NCI-H1105 treated with DMSO at 0.1 percent for 48 hours (cell line): ENCODE results near the gene PDE7B.
"Not testable (repeated sequence)": the region's sequence is repeated elsewhere in the genome, so short reads cannot be mapped to it uniquely, and the experiment has no call there.

ENCODE experiments used
- DNase-seq: peaks from one replicate; lab custom pipeline; 2025; lab: John Stamatoyannopoulos, UW

Gene PDE7B

DNA sequence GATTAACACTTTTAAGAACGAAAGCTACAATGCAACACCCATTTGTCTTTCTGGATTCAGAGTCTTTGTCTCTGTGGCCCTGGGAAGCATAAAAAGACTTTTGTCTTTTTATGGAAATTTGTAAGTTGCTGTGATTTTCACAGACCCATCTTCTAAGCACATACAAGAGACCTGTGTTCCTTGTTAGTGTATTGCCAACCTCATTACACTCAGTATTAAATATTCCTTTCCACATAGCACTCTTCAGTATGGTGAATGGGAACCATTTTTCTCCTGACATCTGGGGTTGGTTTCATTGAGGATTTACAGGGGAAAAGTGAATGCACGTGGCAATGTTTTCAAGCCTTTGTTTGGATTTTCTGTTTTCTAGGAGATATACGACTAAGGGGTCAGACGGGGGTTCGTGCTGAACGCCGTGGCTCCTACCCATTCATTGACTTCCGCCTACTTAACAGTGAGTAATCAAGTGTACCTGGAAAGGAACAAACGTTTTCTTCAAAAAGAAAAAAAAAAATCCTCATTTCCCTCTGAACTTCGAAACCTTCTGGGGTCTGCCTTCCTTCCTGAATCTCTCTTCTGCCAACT is 257.0 kb downstream of the PDE7B start:
- no peak for DNase-seq

DNA sequence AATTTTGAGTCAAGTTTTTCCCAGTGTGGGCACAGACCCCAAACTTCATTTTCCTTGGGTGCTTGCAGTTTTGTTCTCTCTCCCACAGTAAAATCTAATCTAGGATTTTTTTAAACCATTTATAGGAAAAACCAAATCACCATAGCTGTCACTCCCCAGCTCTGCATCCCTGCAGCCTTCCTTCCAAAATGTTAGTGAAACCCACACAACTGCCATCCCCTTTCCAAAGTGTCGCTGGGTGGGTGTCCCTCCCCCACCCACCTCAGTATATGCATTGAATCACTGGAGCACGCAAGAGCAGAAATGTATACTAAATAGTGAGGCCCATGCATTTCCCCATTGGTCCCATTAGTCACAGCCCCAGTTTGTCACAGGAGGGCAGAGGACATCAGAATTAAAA is 260.3 kb downstream of the PDE7B start:
- no peak for DNase-seq

DNA sequence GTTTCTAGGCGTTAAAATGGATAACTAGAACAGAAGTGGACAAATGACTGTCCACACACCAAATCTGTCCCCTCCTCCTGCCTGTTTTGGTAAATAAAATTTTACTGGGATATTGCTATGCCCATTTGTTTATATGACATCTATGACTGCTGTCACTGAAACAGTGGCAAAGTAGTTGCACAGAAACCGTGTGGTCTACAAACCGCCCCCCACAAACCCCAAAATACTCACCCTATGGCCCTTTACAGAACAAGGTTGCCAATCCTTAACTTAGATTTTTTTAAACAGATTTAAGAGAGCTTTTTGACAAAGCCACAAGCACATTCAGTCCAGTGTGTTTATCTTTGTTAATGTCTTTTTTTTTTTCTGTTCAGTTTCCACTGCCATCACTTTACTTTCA is 260.8 kb downstream of the PDE7B start:
- no peak for DNase-seq

DNA sequence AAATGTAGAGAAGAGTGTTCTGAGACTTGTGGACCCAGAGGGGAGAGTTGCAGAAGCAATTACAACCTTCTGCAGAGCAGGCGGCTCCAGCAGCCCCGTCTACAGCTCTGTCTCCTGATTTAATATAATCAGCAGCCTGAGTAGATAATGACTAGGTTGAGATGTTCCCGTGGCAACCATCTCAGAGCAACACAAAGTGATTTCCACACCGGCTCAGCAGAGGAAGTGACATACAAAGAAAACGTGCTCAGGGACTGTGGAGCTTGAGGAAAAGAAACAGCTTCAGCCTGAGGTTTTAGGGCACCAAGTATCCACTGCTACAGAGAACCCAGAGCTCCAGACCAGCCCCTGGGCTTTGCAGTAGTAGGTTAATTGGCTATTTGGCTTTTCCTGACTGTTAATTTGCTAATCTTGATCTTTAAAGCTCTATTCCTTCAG is 262.3 kb downstream of the PDE7B start:
- peak; percentile 98 for DNase-seq

DNA sequence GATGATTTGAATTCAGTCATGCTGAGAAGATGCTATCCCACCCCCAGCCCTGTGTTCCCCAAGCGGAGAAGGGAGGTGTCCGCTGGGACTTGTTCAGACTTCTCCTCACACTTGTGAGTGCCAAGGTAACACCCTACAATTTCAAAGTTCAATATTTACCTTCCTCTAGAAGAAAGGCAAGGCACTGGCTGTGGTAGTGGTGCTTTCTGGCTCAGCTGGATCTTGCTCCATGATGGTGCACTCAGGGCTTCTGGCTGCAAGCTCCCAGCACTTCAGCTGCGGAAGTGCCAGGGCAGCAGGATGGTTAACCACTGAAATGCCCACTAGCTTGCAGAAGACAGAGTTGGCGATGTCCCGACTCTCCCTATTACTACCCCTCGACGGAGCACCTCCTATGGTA is 263.2 kb downstream of the PDE7B start:
- DNase-seq = peak; percentile 87

DNA sequence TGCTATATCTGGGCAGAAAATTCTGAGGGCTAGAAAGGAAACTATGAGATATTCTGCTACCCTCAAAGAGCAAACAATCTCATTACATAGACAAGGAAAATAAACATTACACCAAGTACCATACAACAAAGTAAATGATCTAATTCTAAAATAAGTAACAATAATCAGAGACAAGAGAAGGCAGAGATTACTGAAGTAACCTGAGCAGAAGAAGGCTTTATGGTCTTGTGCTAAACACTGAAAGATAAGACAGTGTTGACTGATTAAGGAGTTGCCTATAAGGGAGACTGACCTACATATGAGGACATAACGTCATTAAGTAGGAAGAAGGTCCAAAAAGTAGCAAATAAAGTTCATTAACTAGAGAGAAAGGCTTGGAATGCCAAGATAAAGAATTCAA is 264.4 kb downstream of the PDE7B start:
- DNase-seq = no peak

DNA sequence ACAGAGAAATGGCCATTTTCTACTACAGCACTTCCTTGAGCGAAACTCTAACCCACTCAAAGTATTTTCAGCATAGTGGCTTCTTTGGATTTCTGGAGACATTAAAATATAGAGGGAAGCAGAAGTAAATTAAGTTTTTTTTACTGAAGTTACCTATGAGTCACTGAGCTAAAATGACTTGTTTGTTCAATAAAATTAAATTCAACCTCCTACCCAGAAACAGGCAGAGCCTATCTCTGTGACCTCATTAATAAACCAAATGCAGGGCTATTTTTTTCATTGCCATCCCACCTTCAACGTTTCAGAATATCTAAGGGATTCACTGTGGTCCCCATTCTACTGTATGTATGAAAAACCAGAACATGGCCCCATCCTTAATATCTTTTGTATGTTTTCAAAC is 265.6 kb downstream of the PDE7B start:
- no peak for DNase-seq

DNA sequence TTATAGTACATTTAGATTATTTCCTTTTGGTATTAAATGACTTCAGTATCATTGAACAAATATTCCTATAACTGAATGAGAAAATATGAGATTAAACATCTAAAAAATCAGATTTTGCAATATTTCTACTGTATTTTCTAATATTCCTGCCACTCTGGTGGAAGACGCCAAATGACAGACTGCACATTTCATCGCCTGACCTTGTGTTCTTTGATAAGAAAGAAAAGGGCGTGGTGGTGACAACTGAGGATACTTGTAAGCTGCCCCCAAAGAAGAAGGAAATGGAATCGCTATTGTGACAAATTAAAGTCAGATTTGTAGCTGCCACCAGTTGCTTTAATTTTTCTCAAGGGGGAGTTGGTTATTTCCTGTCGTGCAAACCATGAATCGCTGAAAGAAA is 267.3 kb downstream of the PDE7B start:
- DNase-seq = no peak

DNA sequence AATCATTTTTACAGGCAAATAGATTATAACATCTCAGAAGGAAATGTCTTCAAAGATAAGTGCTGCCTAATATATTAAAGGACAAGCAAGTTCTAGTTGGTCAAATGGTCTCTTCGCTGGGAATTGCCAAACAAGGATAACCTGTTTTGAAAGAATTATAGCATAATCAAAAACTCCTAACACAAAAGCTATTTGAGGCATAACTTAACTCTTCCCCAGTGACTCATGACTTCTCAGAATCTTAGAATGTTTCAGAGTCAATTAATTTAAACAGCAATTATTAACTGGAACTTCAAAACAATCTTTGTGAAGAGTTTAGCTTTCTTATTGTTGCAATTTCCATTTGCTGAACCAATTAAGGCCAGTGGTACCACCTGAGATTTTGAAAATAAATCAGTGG is 272.0 kb downstream of the PDE7B start:
- DNase-seq = no peak

DNA sequence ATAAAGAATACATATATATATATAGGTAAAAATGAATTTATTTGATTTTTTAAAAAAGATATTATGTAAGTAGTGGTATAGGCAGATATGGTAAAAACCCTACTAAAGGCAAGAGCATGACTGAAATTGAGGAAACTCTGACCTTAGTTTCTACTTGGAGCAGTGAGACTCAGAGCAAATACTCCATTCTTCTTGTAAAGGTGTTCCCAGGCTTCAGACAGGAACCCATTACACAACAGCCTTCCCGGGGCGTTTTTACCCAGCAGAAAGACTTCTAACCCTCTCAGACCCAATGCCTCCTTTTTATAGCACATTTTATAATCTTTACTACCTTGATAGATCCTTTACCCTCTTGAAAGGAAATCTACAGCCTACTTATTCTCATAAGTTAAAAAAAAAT is 274.1 kb downstream of the PDE7B start:
- no peak for DNase-seq

DNA sequence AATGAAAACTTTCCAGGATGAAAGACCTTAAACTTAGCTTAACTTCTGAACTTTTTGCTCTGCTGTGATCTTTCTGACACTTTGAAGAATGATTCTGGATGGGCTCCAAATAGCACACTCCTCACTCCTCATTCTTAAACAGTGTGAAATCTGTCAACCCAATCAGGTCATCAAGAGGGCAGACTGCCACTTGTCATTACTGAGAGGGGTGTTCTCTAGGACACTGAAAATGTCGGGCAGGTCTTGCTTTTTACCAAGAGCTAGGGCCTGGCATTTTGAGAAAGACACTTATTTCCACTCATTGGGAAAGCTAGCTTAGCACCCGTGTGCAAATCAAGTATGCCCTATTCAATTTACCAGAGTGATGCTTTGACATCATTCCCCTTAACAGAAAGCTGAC is 276.4 kb downstream of the PDE7B start:
- DNase-seq = no peak

DNA sequence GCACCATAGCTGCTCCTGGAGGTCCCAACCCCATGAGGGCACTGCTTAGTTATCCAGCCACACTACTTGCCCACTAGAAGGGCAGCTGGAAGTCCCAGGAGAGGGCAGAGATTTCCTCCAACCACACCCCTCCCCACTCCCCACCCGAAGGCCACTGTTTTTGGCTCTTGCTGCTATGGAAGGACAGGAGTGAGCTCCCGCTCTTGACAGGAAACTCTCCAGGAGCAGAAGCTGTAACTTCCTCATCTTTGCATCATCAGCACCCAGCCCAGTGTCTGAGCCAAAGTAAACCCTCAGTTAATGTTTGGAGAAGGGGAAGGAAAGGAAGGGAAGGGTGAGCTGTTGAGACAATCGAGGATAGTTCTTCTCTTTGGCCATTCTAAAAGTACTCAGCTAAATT is 277.9 kb downstream of the PDE7B start:
- no peak for DNase-seq

DNA sequence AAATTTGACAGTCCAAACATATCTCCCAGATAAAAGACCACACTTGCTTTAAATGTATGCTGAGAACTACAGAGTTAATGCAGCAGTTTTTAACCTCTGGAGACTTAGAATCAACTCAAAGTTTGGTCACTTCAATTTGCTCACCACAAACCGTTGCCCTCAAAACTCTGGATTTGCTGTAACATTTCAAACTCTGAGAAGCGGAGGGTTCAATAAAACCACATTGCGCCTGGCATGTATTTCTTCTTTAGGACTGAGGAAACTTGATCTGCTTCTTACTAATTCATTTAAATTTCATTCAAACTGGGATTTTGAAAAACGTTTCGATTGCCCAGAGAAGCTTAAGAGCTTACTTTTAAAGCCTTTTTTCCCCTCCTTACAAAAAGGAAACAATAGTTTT is 282.8 kb downstream of the PDE7B start:
- DNase-seq = no peak

DNA sequence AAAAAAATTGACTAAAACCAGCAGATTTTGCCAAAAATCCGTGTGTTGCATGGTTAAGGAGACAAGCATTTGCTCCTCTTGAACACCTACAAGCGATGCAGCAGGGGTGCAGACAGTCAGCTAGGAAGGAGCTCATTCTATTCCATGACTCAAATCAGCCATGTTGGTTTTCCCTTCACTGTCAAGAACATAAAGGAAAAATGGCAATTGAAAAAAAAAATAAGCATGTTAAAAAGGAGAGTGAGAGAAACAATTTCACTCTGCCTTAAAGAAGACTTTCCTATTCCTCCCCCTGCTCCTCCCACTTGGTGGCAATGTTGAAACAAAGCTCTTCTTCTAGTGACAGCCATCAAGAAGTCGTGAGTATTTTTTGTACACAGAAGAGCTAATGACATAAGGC is 283.2 kb downstream of the PDE7B start:
- DNase-seq = no peak

DNA sequence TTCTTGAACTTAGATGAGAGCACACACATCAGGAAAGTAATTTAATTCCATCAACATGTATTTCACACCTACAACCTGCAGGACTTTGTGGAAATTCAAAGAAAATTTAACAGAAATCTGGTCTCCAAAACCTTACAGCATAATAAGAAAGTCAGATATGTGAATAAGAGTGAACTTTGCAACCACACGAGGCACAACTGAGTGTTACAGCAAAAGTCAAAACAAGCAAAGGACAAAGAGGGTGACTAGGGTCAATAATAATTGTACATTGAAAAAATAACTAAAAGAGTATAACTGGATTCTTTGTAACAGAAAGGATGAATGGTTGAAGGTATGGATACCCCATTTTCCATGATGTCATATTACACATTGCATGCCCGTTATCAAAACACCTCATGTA is 284.8 kb downstream of the PDE7B start:
- DNase-seq = no peak

DNA sequence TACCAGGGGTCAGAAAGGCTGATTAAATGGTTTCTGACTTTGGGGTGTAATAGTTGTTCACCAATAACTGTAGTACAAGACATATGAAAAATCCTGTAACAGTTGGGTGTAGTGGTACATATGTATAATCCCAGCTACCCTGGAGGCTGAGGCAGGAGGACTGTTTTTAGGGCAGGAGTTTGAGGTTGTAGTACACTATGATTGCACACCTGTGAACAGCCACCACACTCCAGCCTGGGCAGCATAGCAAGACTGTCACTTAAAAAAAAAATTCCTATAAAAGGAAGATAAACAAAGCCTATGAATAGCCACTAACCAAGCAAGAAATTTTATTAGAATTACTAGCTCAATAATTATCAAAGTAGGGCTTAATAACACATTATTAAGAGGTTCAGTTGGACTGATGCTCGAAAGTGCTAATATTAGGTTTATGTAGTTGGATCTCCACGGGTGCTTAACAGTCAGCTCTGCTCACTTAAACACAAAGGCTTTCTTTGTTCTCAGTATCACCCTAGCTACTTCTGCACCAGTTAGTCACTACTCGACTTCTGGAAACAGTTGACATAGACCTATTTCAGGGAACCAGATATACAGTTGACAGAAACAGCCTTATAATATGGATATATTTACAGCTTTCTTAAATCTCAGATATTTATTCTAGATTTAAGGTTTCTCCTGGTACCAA is 285.6 kb downstream of the PDE7B start:
- no peak for DNase-seq

DNA sequence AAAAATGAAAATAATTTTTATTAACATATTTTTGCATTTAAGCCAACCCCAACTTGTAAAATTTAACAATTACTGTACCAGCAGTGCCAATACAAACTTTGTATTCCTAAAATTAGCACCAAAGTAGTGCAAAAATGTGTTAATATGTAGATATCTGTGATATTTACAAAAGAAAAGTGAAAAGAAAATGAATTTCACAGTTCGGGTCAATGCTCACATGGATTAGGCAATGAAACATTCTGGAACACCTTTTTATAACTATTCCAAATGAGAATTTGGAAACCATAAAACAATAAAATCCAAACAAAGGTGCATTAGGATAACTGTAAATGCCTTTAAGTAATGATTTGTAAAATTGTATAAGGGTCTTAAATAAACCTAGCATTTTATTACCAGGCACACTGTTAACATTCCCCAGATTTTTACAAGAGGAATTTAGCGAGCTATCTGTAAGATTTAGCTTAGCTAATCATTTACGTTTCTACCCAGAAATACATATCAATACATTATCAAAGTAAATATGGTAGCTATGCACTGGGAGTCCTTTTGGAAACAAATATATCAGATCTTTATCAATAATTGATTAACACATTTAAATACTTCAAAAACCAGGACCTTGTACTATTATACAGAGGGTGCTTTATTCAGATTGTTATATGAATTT is 286.4 kb downstream of the PDE7B start:
- no peak for DNase-seq

DNA sequence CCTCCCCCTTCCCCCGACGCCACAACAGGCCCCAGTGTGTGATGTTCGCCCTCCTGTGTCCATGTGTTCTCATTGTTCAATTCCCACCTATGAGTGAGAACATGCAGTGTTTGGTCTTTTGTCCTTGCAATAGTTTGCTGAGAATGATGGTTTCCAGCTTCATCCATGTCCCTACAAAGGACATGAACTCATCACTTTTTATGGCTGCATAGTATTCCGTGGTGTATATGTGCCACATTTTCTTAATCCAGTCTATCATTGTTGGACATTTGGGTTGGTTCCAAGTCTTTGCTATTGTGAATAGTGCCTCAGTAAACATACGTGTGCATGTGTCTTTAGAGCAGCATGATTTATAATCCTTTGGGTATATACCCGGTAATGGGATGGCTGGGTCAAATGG is 287.6 kb downstream of the PDE7B start:
- not testable (repeated sequence) for DNase-seq

DNA sequence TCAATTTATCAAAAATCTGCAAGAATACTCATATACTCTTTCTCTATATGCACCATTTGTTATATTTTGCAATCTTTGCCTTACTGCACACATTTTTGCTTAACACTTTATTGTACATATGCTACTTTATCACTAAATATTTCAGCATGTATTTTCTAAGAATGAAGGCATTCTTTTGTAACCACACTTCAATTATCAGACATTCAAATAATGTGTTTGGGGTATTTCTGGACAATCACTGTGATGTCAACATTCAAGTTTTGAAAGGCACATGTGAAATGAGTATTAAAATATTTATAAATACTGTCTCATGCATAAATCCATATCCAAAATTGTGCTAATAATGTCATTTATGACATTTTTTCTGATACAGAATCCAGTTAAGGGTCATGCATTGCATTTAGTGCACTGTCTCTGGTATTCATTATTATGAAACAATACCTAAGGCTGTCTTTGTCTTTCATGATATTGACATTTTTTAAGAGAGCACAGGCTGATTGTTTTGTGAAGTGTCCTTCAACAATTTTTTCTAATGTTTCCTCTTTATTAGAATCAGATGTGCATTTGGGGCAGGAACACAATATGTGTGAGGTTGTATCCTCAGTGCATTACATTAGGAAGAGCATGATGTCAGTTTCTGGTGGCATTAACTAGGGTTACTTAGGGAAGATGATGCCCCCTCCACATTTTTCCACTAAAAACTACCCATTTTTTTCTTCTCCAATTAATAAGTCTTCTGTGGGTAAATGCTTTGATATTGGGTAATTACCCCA is 292.9 kb downstream of the PDE7B start:
- DNase-seq = no peak

DNA sequence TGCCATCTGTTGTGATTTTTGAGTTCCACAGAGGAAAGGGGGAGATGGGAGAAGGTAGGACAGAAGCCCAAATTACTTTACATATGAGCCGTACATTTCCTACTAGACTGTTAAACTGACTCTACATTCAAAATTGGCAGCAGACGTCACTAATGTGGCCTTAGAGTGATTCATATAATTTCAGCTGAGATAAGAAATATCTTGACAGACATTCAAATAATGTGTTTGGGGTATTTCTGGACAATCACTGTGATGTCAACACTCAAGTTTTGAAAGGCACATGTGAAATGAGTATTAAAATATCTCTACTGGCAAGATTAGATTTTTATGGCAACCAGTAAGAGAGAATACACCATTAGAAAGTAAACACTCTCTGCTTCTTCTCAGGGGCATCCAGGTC is 294.6 kb downstream of the PDE7B start:
- no peak for DNase-seq

DNA sequence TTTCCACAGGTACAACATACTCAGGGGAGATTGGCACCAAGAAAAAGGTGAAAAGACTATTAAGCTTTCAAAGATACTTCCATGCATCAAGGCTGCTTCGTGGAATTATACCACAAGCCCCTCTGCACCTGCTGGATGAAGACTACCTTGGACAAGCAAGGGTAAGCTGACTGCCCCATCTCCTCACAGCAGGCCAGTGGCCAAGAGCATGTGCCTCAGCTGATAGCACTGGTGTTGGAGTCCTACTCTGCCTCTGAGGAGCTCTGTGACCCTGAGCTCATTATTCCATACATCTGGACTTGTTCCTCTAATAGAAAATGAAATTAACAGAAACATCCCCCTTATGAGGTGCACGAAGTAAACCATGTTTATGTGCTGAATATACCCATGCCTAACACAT is 295.8 kb downstream of the PDE7B start:
- DNase-seq = no peak

DNA sequence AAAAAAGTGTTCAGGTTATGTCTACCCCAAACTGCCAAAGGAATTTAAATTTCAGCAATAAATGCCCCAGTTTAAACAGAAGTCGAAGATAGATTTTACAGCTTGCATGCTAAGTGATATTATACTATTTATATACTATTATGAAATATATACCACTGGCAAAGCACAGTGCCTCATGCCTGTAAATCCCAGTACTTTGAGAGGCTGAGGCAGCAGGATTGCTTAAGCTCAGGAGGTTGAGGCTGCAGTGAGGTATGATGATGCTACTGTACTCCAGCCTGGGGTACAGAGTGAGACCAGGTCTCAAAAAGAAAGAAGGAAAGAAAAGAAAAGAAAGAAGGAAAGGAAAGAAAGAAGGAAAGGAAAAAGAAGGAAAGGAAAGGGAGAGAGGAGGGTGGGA is 296.6 kb downstream of the PDE7B start:
- no peak for DNase-seq

DNA sequence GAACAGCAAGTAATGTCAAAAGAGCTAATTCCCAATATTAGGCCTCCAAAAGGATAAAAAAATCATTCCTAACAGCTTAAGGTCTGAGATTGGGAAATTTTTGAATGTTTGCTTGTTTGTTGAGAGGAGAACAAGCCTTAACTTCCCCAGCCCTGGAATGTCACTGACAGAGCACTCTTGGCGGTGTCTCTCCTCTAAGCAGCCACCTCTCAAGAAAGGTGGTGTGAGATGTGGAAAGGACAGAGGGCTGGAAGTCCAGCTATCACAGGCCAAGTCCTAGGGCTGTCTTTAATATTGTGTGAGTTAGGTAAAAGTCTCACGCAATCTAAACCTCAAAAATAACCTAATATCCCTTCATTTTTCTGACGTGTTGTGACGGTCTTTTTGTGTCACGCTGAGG is 297.0 kb downstream of the PDE7B start:
- no peak for DNase-seq
